ENCODE results near the gene MED19.
"Not testable (repeated sequence)": the region's sequence is repeated elsewhere in the genome, so short reads cannot be mapped to it uniquely, and the experiment has no call there.

MED19 gene, protein sequence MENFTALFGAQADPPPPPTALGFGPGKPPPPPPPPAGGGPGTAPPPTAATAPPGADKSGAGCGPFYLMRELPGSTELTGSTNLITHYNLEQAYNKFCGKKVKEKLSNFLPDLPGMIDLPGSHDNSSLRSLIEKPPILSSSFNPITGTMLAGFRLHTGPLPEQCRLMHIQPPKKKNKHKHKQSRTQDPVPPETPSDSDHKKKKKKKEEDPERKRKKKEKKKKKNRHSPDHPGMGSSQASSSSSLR

DNA sequence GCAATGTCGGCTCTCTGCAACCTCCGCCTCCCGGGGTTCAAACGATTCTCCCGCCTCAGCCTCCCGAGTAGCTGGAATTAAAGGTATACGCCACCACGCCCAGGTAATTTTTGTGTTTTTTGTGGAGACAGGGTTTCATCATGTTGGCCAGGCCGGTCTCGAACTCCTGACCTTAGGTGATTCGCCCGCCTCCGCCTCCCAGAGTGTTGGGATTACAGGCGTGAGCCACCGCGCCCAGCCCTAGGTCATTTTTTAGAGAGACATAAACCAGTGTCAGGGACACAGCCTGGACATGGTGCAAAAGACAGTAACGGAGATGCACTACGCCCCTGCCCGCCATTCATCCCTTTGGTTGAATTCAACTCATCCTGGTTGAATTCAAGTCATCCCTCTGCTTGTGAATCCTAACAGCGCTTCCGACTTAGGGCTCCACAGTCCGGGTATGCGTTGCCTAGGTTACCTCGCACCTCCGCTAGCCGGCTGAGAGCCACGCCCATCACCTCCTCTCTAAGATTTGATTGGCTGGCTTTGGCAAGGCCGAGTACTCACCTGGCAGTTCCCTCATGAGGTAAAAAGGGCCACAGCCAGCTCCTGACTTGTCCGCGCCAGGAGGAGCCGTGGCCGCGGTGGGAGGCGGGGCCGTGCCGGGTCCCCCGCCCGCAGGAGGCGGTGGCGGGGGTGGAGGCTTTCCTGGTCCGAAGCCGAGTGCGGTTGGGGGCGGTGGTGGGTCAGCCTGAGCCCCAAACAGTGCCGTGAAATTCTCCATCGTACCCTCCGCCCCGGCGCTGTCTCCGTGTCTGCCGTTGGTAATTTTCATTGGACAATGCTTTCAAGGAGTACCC is at the start of gene MED19:
MED19 (minus strand) TSS at position 802 of the 842 bp plus-strand sequence; CDS start at position 766, 36 bp downstream.
- peak within 1 kb of the TSS; percentile 100 for H3K4me3 ChIP-seq (ENCODE audit: low read depth, low read length)
- DNase-seq (ENCODE audit: low read depth): peak; percentile 25

GRCh38 chr11:57758174-57758573 is 46.2 kb upstream of the MED19 start:
- no peak overlapping the region for H3K4me3 ChIP-seq (ENCODE audit: low read depth, low read length)
- DNase-seq (ENCODE audit: low read depth): no peak

- H3K4me3 ChIP-seq (ENCODE audit: low read depth, low read length): no peak overlapping the region
- DNase-seq (ENCODE audit: low read depth): no peak
Observed at GRCh38 chr11:57752954-57753353, 40.9 kb upstream of the MED19 start.

DNA sequence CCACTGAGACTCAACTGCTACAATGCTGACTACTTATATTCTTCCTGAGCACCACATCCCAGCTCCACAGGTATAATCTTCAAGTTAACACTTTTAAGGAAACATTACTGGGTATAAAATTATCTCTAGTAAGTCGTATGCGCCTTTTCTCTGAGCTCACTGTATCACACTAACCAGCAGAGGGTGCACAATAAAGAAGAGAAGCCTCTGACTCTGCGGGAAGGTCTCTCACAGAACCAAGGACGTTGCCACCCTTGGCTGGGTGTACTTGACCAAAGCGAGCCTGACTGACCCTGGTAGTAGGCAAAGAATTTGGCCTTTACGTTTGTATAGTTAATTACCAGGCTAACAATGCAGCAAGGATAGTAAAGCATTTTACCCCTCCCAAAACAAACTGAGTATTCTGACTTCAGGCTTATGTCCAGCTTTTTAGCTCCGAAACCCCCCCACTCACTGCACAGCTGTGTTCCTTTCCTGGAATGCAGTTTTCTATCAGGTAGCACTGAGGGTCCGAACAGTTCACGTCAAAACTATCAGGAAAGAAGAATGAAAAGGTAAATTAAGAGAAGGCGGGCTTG is 39.8 kb upstream of the MED19 start, which contains the start of gene BTBD18:
BTBD18 (minus strand) TSS at position 144 of the 578 bp plus-strand sequence. CDS start 631 bp downstream, outside the sequence.
- DNase-seq (ENCODE audit: low read depth): no peak
- H3K4me3 ChIP-seq (ENCODE audit: low read depth, low read length): no peak within 1 kb of the TSS

- H3K4me3 ChIP-seq (ENCODE audit: low read depth, low read length): no peak overlapping the region
- no peak for DNase-seq (ENCODE audit: low read depth)
Observed at GRCh38 chr11:57751176-57751575, 39.2 kb upstream of the MED19 start.

- no peak overlapping the region for H3K4me3 ChIP-seq (ENCODE audit: low read depth, low read length)
- no peak for DNase-seq (ENCODE audit: low read depth)
Observed at GRCh38 chr11:57746920-57747319, 34.9 kb upstream of the MED19 start.

DNA sequence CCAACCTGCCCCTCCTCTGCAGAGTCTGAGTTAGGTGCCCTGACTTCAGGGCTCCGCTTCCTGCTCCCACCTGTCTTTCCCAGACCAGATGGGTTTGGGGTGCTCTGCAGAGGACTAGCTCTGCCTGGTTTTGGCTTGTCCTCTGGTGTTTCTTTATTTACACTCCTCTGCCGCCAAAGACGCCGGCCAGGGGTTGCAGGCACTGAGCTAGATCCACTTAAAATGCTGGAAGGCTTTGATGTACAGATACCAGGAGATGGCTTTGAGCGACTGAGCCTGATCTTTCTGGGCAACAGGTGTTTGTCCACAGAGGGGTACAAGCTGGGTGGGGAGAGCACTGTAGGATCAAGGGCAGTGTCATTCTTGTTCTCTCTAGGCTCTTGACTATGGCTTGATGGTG is 33.2 kb upstream of the MED19 start:
- no peak for DNase-seq (ENCODE audit: low read depth)
- no peak overlapping the region for H3K4me3 ChIP-seq (ENCODE audit: low read depth, low read length)

DNA sequence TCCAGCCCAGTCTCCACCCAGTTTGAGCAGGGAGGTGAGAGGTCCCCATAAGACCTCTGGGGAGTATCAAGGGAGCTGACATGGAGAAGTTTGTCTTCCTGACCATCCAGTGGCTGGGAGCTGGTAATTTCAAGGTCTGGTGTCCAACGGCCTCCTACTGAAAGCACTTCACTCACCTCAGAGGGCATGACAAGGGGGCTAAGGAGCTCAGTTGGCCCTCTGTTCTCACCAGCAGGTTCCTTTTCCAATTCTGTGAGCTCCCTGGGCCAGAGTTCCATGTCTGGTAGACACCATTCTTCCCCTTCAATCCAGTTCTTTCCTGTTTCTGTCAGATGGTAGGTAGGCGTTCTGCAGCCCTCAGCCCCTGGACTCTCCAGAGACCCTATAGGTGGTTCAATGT is 32.3 kb upstream of the MED19 start:
- no peak for DNase-seq (ENCODE audit: low read depth)
- H3K4me3 ChIP-seq (ENCODE audit: low read depth, low read length): no peak overlapping the region

DNA sequence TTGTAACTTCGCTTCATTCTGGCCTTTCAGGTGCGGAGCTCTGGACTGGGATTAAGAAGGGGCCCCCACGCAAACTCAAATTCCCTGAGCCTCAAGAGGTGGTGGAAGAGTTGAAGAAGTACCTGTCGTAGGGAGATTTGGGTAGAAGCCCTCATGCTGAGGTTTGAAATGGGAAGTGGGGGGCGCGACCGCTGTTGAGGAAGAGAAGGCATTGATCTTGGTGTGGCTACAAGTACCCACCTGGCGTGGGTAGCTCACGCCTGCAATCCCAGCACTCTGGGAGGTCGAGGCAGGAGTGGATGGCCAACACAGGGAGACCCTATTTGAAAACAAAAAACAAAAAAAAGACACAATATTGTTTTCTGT is 30.1 kb upstream of the MED19 start:
- peak overlapping the region; percentile 98 for H3K4me3 ChIP-seq (ENCODE audit: low read depth, low read length)
- DNase-seq (ENCODE audit: low read depth): no peak

DNA sequence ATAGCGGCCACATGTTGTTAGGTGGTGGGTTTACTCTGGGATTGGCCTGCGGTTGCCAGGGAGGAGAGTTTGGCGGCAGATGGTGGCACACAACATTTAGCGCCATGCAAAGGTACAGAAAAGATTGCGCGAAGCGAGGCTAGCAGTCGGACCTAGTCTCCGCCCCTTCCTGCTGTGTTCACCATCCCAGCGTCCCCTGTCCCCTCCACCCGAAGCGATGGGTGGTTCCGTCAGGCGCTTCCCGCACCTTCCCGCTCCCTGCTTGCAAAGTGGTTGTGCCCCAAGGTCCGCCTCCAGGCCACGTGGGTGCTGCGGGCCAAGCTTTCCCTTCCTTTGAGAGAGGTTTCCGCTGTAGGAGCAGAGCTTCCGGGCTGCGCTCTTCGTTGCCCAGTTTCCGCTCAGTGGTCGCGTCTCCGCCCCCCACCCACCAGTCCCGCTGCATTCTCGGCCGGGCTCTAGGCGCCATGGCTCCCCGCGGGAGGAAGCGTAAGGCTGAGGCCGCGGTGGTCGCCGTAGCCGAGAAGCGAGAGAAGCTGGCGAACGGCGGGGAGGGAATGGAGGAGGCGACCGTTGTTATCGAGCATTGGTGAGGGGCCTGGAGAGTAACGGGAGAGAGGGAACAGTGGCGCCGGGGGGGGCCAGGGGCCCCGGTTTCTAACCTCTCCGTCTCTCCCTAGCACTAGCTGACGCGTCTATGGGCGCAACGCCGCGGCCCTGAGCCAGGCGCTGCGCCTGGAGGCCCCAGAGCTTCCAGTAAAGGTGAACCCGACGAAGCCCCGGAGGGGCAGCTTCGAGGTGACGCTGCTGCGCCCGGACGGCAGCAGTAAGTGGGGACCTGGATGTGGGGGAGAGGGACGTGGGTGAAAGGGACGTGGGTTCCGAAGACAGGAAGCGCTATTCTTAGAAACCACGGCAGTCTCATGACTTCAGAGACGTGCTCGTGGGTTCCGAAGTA is 29.4 kb upstream of the MED19 start, which contains the start of gene SELENOH:
SELENOH (plus strand) TSS at position 360 of the 955 bp plus-strand sequence; CDS start at position 465, 105 bp downstream.
- peak; percentile 95 for DNase-seq (ENCODE audit: low read depth)
- peak within 1 kb of the TSS; percentile 98 for H3K4me3 ChIP-seq (ENCODE audit: low read depth, low read length)

- no peak overlapping the region for H3K4me3 ChIP-seq (ENCODE audit: low read depth, low read length)
- DNase-seq (ENCODE audit: low read depth): no peak
Observed at GRCh38 chr11:57735619-57736298, 23.7 kb upstream of the MED19 start.

- no peak for DNase-seq (ENCODE audit: low read depth)
- no peak overlapping the region for H3K4me3 ChIP-seq (ENCODE audit: low read depth, low read length)
Observed at GRCh38 chr11:57732661-57733060, 20.6 kb upstream of the MED19 start.

- H3K4me3 ChIP-seq (ENCODE audit: low read depth, low read length): no peak overlapping the region
- DNase-seq (ENCODE audit: low read depth): no peak
Observed at GRCh38 chr11:57729479-57729878, 17.5 kb upstream of the MED19 start.

GRCh38 chr11:57728829-57729228 is 16.8 kb upstream of the MED19 start:
- H3K4me3 ChIP-seq (ENCODE audit: low read depth, low read length): no peak overlapping the region
- no peak for DNase-seq (ENCODE audit: low read depth)

GRCh38 chr11:57727185-57727584 is 15.2 kb upstream of the MED19 start:
- no peak for DNase-seq (ENCODE audit: low read depth)
- H3K4me3 ChIP-seq (ENCODE audit: low read depth, low read length): no peak overlapping the region

DNA sequence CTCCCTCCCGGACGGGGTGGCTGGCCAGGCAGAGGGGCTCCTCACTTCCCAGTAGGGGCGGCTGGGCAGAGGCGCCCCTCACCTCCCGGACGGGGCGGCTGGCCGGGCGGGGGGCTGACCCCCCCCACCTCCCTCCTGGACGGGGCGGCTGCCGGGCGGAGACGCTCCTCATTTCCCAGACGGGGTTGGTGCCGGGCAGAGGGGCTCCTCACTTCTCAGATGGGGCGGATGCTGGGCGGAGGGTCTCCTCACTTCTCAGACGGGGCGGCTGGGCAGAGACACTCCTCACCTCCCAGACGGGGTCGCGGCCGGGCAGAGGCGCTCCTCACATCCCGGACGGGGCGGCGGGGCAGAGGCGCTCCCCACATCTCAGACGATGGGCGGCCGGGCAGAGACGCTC is 4.7 kb upstream of the MED19 start:
- not testable (repeated sequence) for H3K4me3 ChIP-seq (ENCODE audit: low read depth, low read length); DNase-seq (ENCODE audit: low read depth)

GRCh38 chr11:57713835-57714234 is 1.8 kb upstream of the MED19 start:
- peak overlapping the region; percentile 100 for H3K4me3 ChIP-seq (ENCODE audit: low read depth, low read length)
- no peak for DNase-seq (ENCODE audit: low read depth)

- peak; percentile 98 for DNase-seq (ENCODE audit: low read depth)
- peak within 1 kb of the TSS; percentile 100 for H3K4me3 ChIP-seq (ENCODE audit: low read depth, low read length)
Observed at GRCh38 chr11:57712256-57713150, 488 bp upstream of the MED19 start, which contains the start of gene TMX2. TSS of gene TMX2 (plus strand) at chr11:57712593. CDS start at chr11:57712619, 26 bp downstream.
